CD8-positive, alpha-beta memory T cell (primary cell): ENCODE results near the gene AP3S1. TPM values are rescaled to one million over a fixed set of nuclear protein-coding genes. Genes with fewer than 3 reads are reported as not detected.
"Not testable (repeated sequence)": the region's sequence is repeated elsewhere in the genome, so short reads cannot be mapped to it uniquely, and the experiment has no call there.

Source experiments
- CTCF ChIA-PET: fragments of 350-600 bp; sonication (Branson Sonifier 250); formaldehyde crosslinking; loops from one replicate; lab custom pipeline; 2021; ENCODE audit warnings: antibody characterized with exemption; lab: Charles Lee
- POLR2A ChIA-PET: fragments of 350-600 bp; sonication (Branson Sonifier 250); formaldehyde crosslinking; loops from one replicate; lab custom pipeline; 2021; ENCODE audit warnings: antibody characterized with exemption; lab: Charles Lee
- DNase-seq, 5 donors: peaks; one replicate each; pipeline versions ENCODE4 v3.0.0 to v3.0.0-alpha.2; 2020 to 2022; ENCODE audit warnings: mixed read lengths in 1 of 5
- H3K27ac ChIP-seq: one replicate; pipeline ENCODE4 v1.7.0; 2013; ENCODE audit warnings: low read depth, mild to moderate bottlenecking, low read length, moderate library complexity
- H3K27me3 ChIP-seq: 2 replicates; pipeline ENCODE4 v1.7.0; 2013; ENCODE audit warnings: low read length, mild to moderate bottlenecking; ENCODE audit not compliant: insufficient read depth, poor library complexity, severe bottlenecking
- H3K36me3 ChIP-seq: 2 replicates; pipeline ENCODE4 v1.7.0; 2013; ENCODE audit warnings: mild to moderate bottlenecking, low read length, moderate library complexity; ENCODE audit not compliant: insufficient read depth
- H3K4me1 ChIP-seq: 2 replicates; pipeline ENCODE4 v1.7.0; 2013; ENCODE audit warnings: mild to moderate bottlenecking, low read length, moderate library complexity; ENCODE audit not compliant: insufficient read depth
- H3K4me3 ChIP-seq: 2 replicates; pipeline ENCODE4 v1.7.0; 2013; ENCODE audit warnings: mild to moderate bottlenecking, low read length
- H3K9me3 ChIP-seq: 2 replicates; pipeline ENCODE4 v1.7.0; 2013; ENCODE audit warnings: mild to moderate bottlenecking, low read length
- H3K27ac Mint-ChIP-seq, 8 donors: one replicate each; pipeline ENCODE4 v1.8.0; 2020 to 2021; ENCODE audit warnings: mixed read lengths in 8 of 8, mild to moderate bottlenecking in 6 of 8, inconsistent platforms in 3 of 8, moderate library complexity in 3 of 8
- H3K27me3 Mint-ChIP-seq, 2 donors: one replicate each; pipeline ENCODE4 v1.8.0; 2020 to 2021; ENCODE audit warnings: mixed read lengths in 2 of 2, mild to moderate bottlenecking in 1 of 2, moderate library complexity in 1 of 2
- H3K36me3 Mint-ChIP-seq, 3 donors: one replicate each; pipeline ENCODE4 v1.8.0; 2020 to 2021; ENCODE audit warnings: mixed read lengths in 3 of 3, inconsistent platforms in 1 of 3, mild to moderate bottlenecking in 1 of 3
- H3K4me1 Mint-ChIP-seq, 3 donors: one replicate each; pipeline ENCODE4 v1.8.0; 2020 to 2021; ENCODE audit warnings: mixed read lengths in 3 of 3, inconsistent platforms in 1 of 3, mild to moderate bottlenecking in 1 of 3
- H3K4me3 Mint-ChIP-seq, 7 donors: one replicate each; pipeline ENCODE4 v1.8.0; 2020 to 2021; ENCODE audit warnings: mixed read lengths in 7 of 7, mild to moderate bottlenecking in 6 of 7, moderate library complexity in 4 of 7, inconsistent platforms in 2 of 7
- H3K9me3 Mint-ChIP-seq, 5 donors: one replicate each; pipeline ENCODE4 v1.8.0; 2020 to 2022; ENCODE audit warnings: mixed read lengths in 5 of 5, mild to moderate bottlenecking in 3 of 5, moderate library complexity in 2 of 5, inconsistent platforms in 1 of 5
- polyA plus RNA-seq: library from polyadenylated mRNA; unstranded; fragments of 300-500 nt; fragmentation: Illumina TruSeq; gene quantifications from one replicate; pipeline ENCODE4 v1.2.3, GENCODE V29; 2021
- total RNA-seq, 2 experiments: library from RNA; stranded (reverse); gene quantifications; one replicate each; pipeline ENCODE4 v1.2.3, GENCODE V29; 2021

AP3S1 gene
- total and polyA plus RNA-seq, 3 experiments from 2014 or later = 62.1 to 77.5 (median 73.6) TPM

GRCh38 chr5:115857626-115858349 lies 16.1 kb downstream of the AP3S1 start:
- peaks cover 5% of the 10 kb centered on the region for H3K36me3 ChIP-seq
- H3K9me3 Mint-ChIP-seq = peaks cover 0 to 10% (median 6%) of the 10 kb centered on the region in 5 donors
- H3K4me1 Mint-ChIP-seq = peaks cover 36 to 60% (median 50%) of the 10 kb centered on the region in 3 donors
- no peaks in the 10 kb centered on the region for H3K4me1 ChIP-seq
- peak overlapping the region in 1 of 7 donors; percentile 22 for H3K4me3 Mint-ChIP-seq
- H3K4me3 ChIP-seq = no peak overlapping the region
- POLR2A ChIA-PET = no interaction called here
- no peak for DNase-seq
- no peak overlapping the region for H3K27ac Mint-ChIP-seq
- H3K27ac ChIP-seq = no peak overlapping the region
- H3K27me3 ChIP-seq = no peaks in the 10 kb centered on the region
- CTCF ChIA-PET = no interaction called here
- no peaks in the 10 kb centered on the region for H3K27me3 Mint-ChIP-seq
- no peaks in the 10 kb centered on the region for H3K9me3 ChIP-seq
- H3K36me3 Mint-ChIP-seq = peaks cover 4 to 12% (median 6%) of the 10 kb centered on the region in 3 donors

- H3K4me3 ChIP-seq = no peak overlapping the region
- ChIA-PET CTCF (no interaction called here), POLR2A (no interaction called here)
- Mint-ChIP-seq H3K27ac (peak overlapping the region in 1 of 8 donors; percentile 63), H3K4me3 (peak overlapping the region in 6 of 7 donors; percentile 7 to 63 (median 28)), H3K4me1 (peaks cover 32 to 54% (median 45%) of the 10 kb centered on the region in 3 donors), H3K36me3 (peaks cover 4 to 8% (median 6%) of the 10 kb centered on the region in 3 donors), H3K27me3 (no peaks in the 10 kb centered on the region), H3K9me3 (peaks cover 0 to 7% (median 5%) of the 10 kb centered on the region in 5 donors)
- peaks cover 5% of the 10 kb centered on the region for H3K36me3 ChIP-seq
- no peak for DNase-seq
- H3K27ac ChIP-seq = no peak overlapping the region
- H3K9me3 ChIP-seq = no peaks in the 10 kb centered on the region
- H3K27me3 ChIP-seq = no peaks in the 10 kb centered on the region
- no peaks in the 10 kb centered on the region for H3K4me1 ChIP-seq
Measured at GRCh38 chr5:115858396-115858795, 16.7 kb downstream of the AP3S1 start.

- Histone ChIP-seq H3K27me3 (no peaks in the 10 kb centered on the region), H3K4me3 (no peak overlapping the region), H3K9me3 (no peaks in the 10 kb centered on the region), H3K36me3 (peaks cover under 1% of the 10 kb centered on the region), H3K27ac (no peak overlapping the region), H3K4me1 (no peaks in the 10 kb centered on the region)
- ChIA-PET POLR2A (no interaction called here), CTCF (no interaction called here)
- Mint-ChIP-seq H3K36me3 (peaks cover 0 to 2% (median 1%) of the 10 kb centered on the region in 3 donors), H3K27ac (no peak overlapping the region), H3K27me3 (no peaks in the 10 kb centered on the region), H3K4me3 (no peak overlapping the region), H3K4me1 (peaks cover 28 to 54% (median 49%) of the 10 kb centered on the region in 3 donors), H3K9me3 (peaks cover 0 to 2% (median 0%) of the 10 kb centered on the region in 5 donors)
- no peak for DNase-seq
Measured at GRCh38 chr5:115859378-115859777, 17.6 kb downstream of the AP3S1 start.

- no peaks in the 10 kb centered on the region for H3K9me3 Mint-ChIP-seq
- ChIA-PET CTCF (interaction anchor here (1.6 kb wide), 1 partner anchor 23 kb away, joined by 3 read pairs; no protein-coding TSS in a partner anchor), POLR2A (no interaction called here)
- H3K4me3 Mint-ChIP-seq = no peak overlapping the region
- Histone ChIP-seq H3K27ac (no peak overlapping the region), H3K27me3 (no peaks in the 10 kb centered on the region), H3K4me3 (no peak overlapping the region), H3K36me3 (peaks cover 5% of the 10 kb centered on the region), H3K4me1 (no peaks in the 10 kb centered on the region), H3K9me3 (no peaks in the 10 kb centered on the region)
- peaks cover 13 to 30% (median 24%) of the 10 kb centered on the region in 3 donors for H3K36me3 Mint-ChIP-seq
- peaks cover 8 to 12% (median 10%) of the 10 kb centered on the region in 3 donors for H3K4me1 Mint-ChIP-seq
- no peaks in the 10 kb centered on the region for H3K27me3 Mint-ChIP-seq
- H3K27ac Mint-ChIP-seq = peak overlapping the region in 1 of 8 donors; percentile 52
- no peak for DNase-seq
Measured at GRCh38 chr5:115869256-115869795, 27.6 kb downstream of the AP3S1 start.

GRCh38 chr5:115872447-115872846 lies 30.7 kb downstream of the AP3S1 start:
- H3K36me3 ChIP-seq = peaks cover 5% of the 10 kb centered on the region
- Mint-ChIP-seq H3K4me3 (no peak overlapping the region), H3K27me3 (no peaks in the 10 kb centered on the region), H3K4me1 (peaks cover 4 to 8% (median 7%) of the 10 kb centered on the region in 3 donors), H3K36me3 (peaks cover 16 to 52% (median 39%) of the 10 kb centered on the region in 3 donors), H3K27ac (no peak overlapping the region), H3K9me3 (no peaks in the 10 kb centered on the region)
- no peak for DNase-seq
- no peaks in the 10 kb centered on the region for H3K27me3 ChIP-seq
- no peaks in the 10 kb centered on the region for H3K4me1 ChIP-seq
- no peak overlapping the region for H3K4me3 ChIP-seq
- no peak overlapping the region for H3K27ac ChIP-seq
- ChIA-PET POLR2A (no interaction called here), CTCF (no interaction called here)
- no peaks in the 10 kb centered on the region for H3K9me3 ChIP-seq

GRCh38 chr5:115873392-115873791 lies 31.7 kb downstream of the AP3S1 start:
- peaks cover 25 to 60% (median 42%) of the 10 kb centered on the region in 3 donors for H3K36me3 Mint-ChIP-seq

GRCh38 chr5:115875447-115875846 lies 33.7 kb downstream of the AP3S1 start:
- Histone ChIP-seq H3K4me1 (no peaks in the 10 kb centered on the region), H3K36me3 (peaks cover 5% of the 10 kb centered on the region), H3K9me3 (no peaks in the 10 kb centered on the region), H3K27ac (no peak overlapping the region), H3K27me3 (no peaks in the 10 kb centered on the region), H3K4me3 (no peak overlapping the region)
- Mint-ChIP-seq H3K27ac (no peak overlapping the region), H3K4me3 (no peak overlapping the region), H3K36me3 (peaks cover 36 to 58% (median 43%) of the 10 kb centered on the region in 3 donors), H3K27me3 (no peaks in the 10 kb centered on the region), H3K4me1 (peaks cover 7 to 27% (median 13%) of the 10 kb centered on the region in 3 donors), H3K9me3 (no peaks in the 10 kb centered on the region)
- ChIA-PET POLR2A (no interaction called here), CTCF (no interaction called here)
- no peak for DNase-seq

More at GRCh38 chr5:115873392-115873791, 31.7 kb downstream of the AP3S1 start:
- Histone ChIP-seq H3K27me3 (no peaks in the 10 kb centered on the region), H3K9me3 (no peaks in the 10 kb centered on the region), H3K4me1 (no peaks in the 10 kb centered on the region), H3K27ac (no peak overlapping the region), H3K36me3 (peaks cover 5% of the 10 kb centered on the region), H3K4me3 (no peak overlapping the region)
- ChIA-PET POLR2A (no interaction called here), CTCF (no interaction called here)
- no peak for DNase-seq
- Mint-ChIP-seq H3K27ac (no peak overlapping the region), H3K4me1 (peaks cover 6 to 12% (median 7%) of the 10 kb centered on the region in 3 donors), H3K9me3 (no peaks in the 10 kb centered on the region), H3K4me3 (no peak overlapping the region), H3K27me3 (no peaks in the 10 kb centered on the region)

GRCh38 chr5:115877342-115877741 lies 35.6 kb downstream of the AP3S1 start:
- POLR2A ChIA-PET, H3K27ac ChIP-seq, H3K4me3 ChIP-seq, H3K36me3 ChIP-seq, H3K27me3 ChIP-seq, H3K9me3 Mint-ChIP-seq, H3K4me3 Mint-ChIP-seq, H3K27me3 Mint-ChIP-seq, H3K9me3 ChIP-seq, H3K4me1 ChIP-seq, CTCF ChIA-PET, DNase-seq: not testable (repeated sequence)
- peaks cover 31 to 50% (median 35%) of the 10 kb centered on the region in 3 donors for H3K36me3 Mint-ChIP-seq
- H3K4me1 Mint-ChIP-seq = peaks cover 7 to 34% (median 17%) of the 10 kb centered on the region in 3 donors
- peak overlapping the region in 1 of 8 donors; percentile 17 for H3K27ac Mint-ChIP-seq
